ENCODE data around the gene WFS1. TPM values are rescaled to one million over a fixed set of nuclear protein-coding genes. Genes with fewer than 3 reads are reported as not detected.

The WFS1 gene
- total and polyA plus RNA-seq, 2 donors (not counting 3 experiments of a cell fraction or from before 2014, with no cell fraction given) = 48.2 to 70.0 TPM

- Histone ChIP-seq H2AFZ (ENCODE audit: low read depth, low read length) (no peak overlapping the region), H3K27me3 (ENCODE audit: control insufficient read depth in 2 of 2, insufficient read depth in 2 of 2, low read length in 2 of 2) (peaks cover 11 to 13% of the 10 kb centered on the region in 2 experiments), H3K4me3 (replicated peaks in 1 of 3; ENCODE audit: insufficient read depth in 1 of 3, low read depth in 1 of 3, low read length in 3 of 3) (no peak overlapping the region), H4K20me1 (replicated peaks; ENCODE audit: control insufficient read depth, extremely low read depth, insufficient read depth, low read length) (no peaks in the 10 kb centered on the region), H3K9me1 (replicated peaks; ENCODE audit: control insufficient read depth, extremely low read depth, insufficient read depth, low read length) (no peaks in the 10 kb centered on the region), H3K4me1 (ENCODE audit: control insufficient read depth, extremely low read depth, insufficient read depth, low read length) (peaks cover 2% of the 10 kb centered on the region), H3K36me3 (ENCODE audit: control insufficient read depth in 2 of 2, extremely low read depth in 1 of 2, insufficient read depth in 2 of 2, low read length in 2 of 2) (no peaks in the 10 kb centered on the region), H3K27ac (ENCODE audit: insufficient read depth, low read depth, low read length) (no peak overlapping the region), H3K79me2 (ENCODE audit: control insufficient read depth, insufficient read depth, low read length) (no peaks in the 10 kb centered on the region), H3K9me3 (replicated peaks; ENCODE audit: control insufficient read depth, insufficient read depth, low read length) (no peaks in the 10 kb centered on the region), H3K9ac (replicated peaks; ENCODE audit: extremely low read depth, insufficient read depth, low read length) (no peak overlapping the region), H3K4me2 (ENCODE audit: insufficient read depth, low read length) (no peak overlapping the region)
- TF ChIP-seq EZH2 (IDR thresholded peaks at IDR 0.05; ENCODE audit: borderline replicate concordance, low read depth, low read length, severe bottlenecking) = no peak
- TF ChIP-seq MYC (IDR thresholded peaks at IDR 0.05; ENCODE audit: low read depth, low read length) = no peak
- TF ChIP-seq GATA2 (IDR thresholded peaks at IDR 0.05; ENCODE audit: insufficient read depth, insufficient read length, low read depth, low read length) = no peak
- TF ChIP-seq POLR2A (IDR thresholded peaks at IDR 0.05; ENCODE audit: low read depth, low read length) = no peak
- no peak for TF ChIP-seq POLR2AphosphoS5 (IDR thresholded peaks at IDR 0.05; ENCODE audit: insufficient read depth, low read depth, low read length)
- TF ChIP-seq MAX (IDR thresholded peaks at IDR 0.05; ENCODE audit: insufficient read depth, insufficient read length) = no peak
- no peak for TF ChIP-seq FOS (IDR thresholded peaks at IDR 0.05; ENCODE audit: borderline replicate concordance, insufficient read depth, low read length)
- no peak for TF ChIP-seq JUN (IDR thresholded peaks at IDR 0.05; ENCODE audit: borderline replicate concordance, insufficient read depth, insufficient read length, low read depth)
- TF ChIP-seq, protein P1, sequence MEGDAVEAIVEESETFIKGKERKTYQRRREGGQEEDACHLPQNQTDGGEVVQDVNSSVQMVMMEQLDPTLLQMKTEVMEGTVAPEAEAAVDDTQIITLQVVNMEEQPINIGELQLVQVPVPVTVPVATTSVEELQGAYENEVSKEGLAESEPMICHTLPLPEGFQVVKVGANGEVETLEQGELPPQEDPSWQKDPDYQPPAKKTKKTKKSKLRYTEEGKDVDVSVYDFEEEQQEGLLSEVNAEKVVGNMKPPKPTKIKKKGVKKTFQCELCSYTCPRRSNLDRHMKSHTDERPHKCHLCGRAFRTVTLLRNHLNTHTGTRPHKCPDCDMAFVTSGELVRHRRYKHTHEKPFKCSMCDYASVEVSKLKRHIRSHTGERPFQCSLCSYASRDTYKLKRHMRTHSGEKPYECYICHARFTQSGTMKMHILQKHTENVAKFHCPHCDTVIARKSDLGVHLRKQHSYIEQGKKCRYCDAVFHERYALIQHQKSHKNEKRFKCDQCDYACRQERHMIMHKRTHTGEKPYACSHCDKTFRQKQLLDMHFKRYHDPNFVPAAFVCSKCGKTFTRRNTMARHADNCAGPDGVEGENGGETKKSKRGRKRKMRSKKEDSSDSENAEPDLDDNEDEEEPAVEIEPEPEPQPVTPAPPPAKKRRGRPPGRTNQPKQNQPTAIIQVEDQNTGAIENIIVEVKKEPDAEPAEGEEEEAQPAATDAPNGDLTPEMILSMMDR (IDR thresholded peaks at IDR 0.05; ENCODE audit: extremely low read depth in 1 of 2, insufficient read depth in 1 of 2, low read depth in 1 of 2, low read length in 2 of 2) = no peak
- dilution Hi-C loops (cut with MboI; ENCODE audit: extremely low pct_ligation_motif_present, low sequenced_read_pairs) = no loop called here
- CTCF ChIA-PET = interaction anchor here (4.0 to 15.3 kb wide), 2 partner anchors 17 to 61 kb away, joined by 22 to 623 read pairs; no protein-coding TSS in a partner anchor
- FAIRE-seq (no peak), DNase-seq (ENCODE audit: low read depth, low spot score) (no peak)
- intact Hi-C loops (cut with micrococcal nuclease) = no loop called here
- BruUV-seq (replicated peaks) = no TSS peak
- POLR2A ChIA-PET = no interaction called here
Observed at GRCh38 chr4:6267573-6267972, 2.1 kb upstream of the WFS1 start.
